HG03439 (cell line): ENCODE measurements around the gene TBC1D13.
"Not testable (repeated sequence)": the region's sequence is repeated elsewhere in the genome, so short reads cannot be mapped to it uniquely, and the experiment has no call there.

Experiments
- ATAC-seq: cut with Tn5 transposase; IDR thresholded peaks from one replicate; pipeline ENCODE4 v1.9.1; 2021; ENCODE audit warnings: mild to moderate bottlenecking, moderate library complexity; ENCODE audit not compliant: unreplicated experiment

Gene TBC1D13

GRCh38 chr9:128786681-128787601 is at the start of gene TBC1D13:
TSS of gene TBC1D13 (plus strand) at chr9:128787253. CDS start at chr9:128787354, 101 bp downstream.
- ATAC-seq: peak; percentile 86

GRCh38 chr9:128742401-128742800 is 44.7 kb upstream of the TBC1D13 start:
- ATAC-seq: no peak

GRCh38 chr9:128743421-128743820 is 43.6 kb upstream of the TBC1D13 start:
- no peak for ATAC-seq

- no peak for ATAC-seq
Observed at GRCh38 chr9:128747241-128747640, 39.8 kb upstream of the TBC1D13 start.

- ATAC-seq: no peak
Observed at GRCh38 chr9:128750926-128751595, 36.0 kb upstream of the TBC1D13 start.

- ATAC-seq: no peak
Observed at GRCh38 chr9:128753627-128754026, 33.4 kb upstream of the TBC1D13 start.

- ATAC-seq: no peak
Observed at GRCh38 chr9:128757602-128758001, 29.5 kb upstream of the TBC1D13 start.

- ATAC-seq: no peak
Observed at GRCh38 chr9:128762671-128763449, 24.2 kb upstream of the TBC1D13 start.

- no peak for ATAC-seq
Observed at GRCh38 chr9:128764361-128764760, 22.7 kb upstream of the TBC1D13 start.

GRCh38 chr9:128765499-128765898 is 21.6 kb upstream of the TBC1D13 start:
- ATAC-seq: no peak

- no peak for ATAC-seq
Observed at GRCh38 chr9:128768606-128769005, 18.4 kb upstream of the TBC1D13 start.

- ATAC-seq: no peak
Observed at GRCh38 chr9:128770286-128771030, 16.6 kb upstream of the TBC1D13 start.

GRCh38 chr9:128771094-128771721 is 15.8 kb upstream of the TBC1D13 start:
- ATAC-seq: peak; percentile 25

GRCh38 chr9:128771745-128772519 is 15.1 kb upstream of the TBC1D13 start, which contains the start of gene ZER1:
TSS of gene ZER1 (minus strand) at chr9:128771927. CDS start at chr9:128755565, 16,362 bp downstream.
- peak; percentile 95 for ATAC-seq

- no peak for ATAC-seq
Observed at GRCh38 chr9:128773049-128773448, 14.0 kb upstream of the TBC1D13 start.

GRCh38 chr9:128774804-128775203 is 12.2 kb upstream of the TBC1D13 start:
- no peak for ATAC-seq

- ATAC-seq: not testable (repeated sequence)
Observed at GRCh38 chr9:128780093-128780492, 7.0 kb upstream of the TBC1D13 start.

GRCh38 chr9:128781187-128782070 is 5.6 kb upstream of the TBC1D13 start:
- no peak for ATAC-seq
